Activated T-helper 2 cell treated with anti-CD3 and anti-CD28 coated beads, Interferon-gamma antibody, Interleukin-2, Interleukin-4, amounts not matched to agents 10 μg/mL and 5 μg/mL and 100 μg/mL, durations not matched to agents 14 hours and 24 hours and 36 hours (primary cell): Measurements from ENCODE around the gene THAP2. TPM values are rescaled to one million over a fixed set of nuclear protein-coding genes. Genes with fewer than 3 reads are reported as not detected.
"Not testable (repeated sequence)": the region's sequence is repeated elsewhere in the genome, so short reads cannot be mapped to it uniquely, and the experiment has no call there.

Source experiments
- DNase-seq: peaks from one replicate; pipeline ENCODE4 v3.0.0; 2021; ENCODE audit warnings: low spot score
- H3K27ac Mint-ChIP-seq: one replicate; pipeline ENCODE4 v1.8.0; 2021; ENCODE audit warnings: mixed read lengths
- H3K27me3 Mint-ChIP-seq: one replicate; pipeline ENCODE4 v1.8.0; 2021; ENCODE audit warnings: low read depth, mixed read lengths
- H3K36me3 Mint-ChIP-seq: one replicate; pipeline ENCODE4 v1.8.0; 2021; ENCODE audit warnings: low read depth, mixed read lengths
- H3K4me1 Mint-ChIP-seq: one replicate; pipeline ENCODE4 v1.8.0; 2021; ENCODE audit warnings: low read depth, mixed read lengths
- H3K4me3 Mint-ChIP-seq: one replicate; pipeline ENCODE4 v1.8.0; 2021; ENCODE audit warnings: low read depth, mild to moderate bottlenecking, moderate library complexity, mixed read lengths
- H3K9me3 Mint-ChIP-seq: one replicate; pipeline ENCODE4 v1.8.0; 2021; ENCODE audit warnings: mixed read lengths
- intact Hi-C: fragments of 100-400 bp; cut with micrococcal nuclease; formaldehyde crosslinking; loops from one replicate; pipeline ENCODE4 v1.15.1; 2023
- total RNA-seq: library from RNA; stranded (reverse); gene quantifications from 2 replicates; pipeline ENCODE4 v1.2.3, GENCODE V29; 2022

The THAP2 gene
- total RNA-seq, 1 donor from 2014 or later: 12.1 TPM

DNA sequence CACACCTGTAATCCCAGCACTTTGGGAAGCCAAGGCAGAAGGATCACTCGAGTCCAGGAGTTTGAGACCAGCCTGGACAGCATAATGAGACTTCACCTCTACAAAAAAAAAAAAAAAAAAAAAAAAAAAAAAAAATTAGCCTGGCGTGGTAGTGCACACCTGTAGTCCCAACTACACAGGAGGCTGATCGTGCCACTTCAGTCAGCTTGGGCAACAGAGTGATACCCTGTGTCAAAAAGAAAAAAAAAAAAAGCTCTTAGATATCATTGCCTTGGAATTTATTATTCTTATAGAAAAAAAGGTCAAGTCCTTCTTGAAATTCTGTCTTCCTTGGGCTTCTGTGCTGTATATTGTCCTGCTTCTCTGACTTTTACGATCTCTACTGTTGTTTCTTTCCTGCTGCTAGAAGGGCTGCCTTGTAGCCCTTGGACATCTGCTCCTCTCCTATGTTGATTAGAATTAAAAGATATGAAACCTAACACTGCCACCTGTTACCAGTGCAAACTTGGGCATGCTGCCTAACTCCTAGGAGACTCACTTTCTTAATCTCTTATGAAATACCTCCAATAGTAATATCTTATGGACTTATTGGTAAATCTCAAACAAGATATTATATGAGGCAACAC, 27.5 kb downstream of the THAP2 start:
- Mint-ChIP-seq H3K27me3 (no peaks in the 10 kb centered on the region), H3K9me3 (no peaks in the 10 kb centered on the region), H3K4me1 (peaks cover 13% of the 10 kb centered on the region)

DNA sequence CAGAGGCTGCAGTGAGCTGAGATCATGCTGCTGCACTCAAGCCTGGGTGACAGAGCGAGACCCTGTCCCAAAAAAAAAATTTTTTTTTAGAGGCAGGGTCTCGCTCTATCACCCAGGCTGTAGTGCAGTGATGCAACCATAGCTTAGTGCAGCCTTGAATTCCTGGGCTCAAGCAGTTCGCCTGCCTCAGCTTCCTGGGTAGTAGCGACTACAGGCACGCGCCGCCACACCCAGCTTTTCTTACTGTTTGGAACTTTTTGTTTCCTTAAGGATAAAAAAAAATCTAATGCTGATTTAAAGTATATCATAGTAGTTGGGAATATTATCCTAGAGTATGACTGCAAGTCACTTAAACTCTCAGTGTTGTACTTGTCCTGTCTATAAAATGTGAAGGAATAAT, 29.0 kb downstream of the THAP2 start:
- H3K27me3 Mint-ChIP-seq: no peaks in the 10 kb centered on the region
- intact Hi-C loops: no loop called here
- H3K4me3 Mint-ChIP-seq: no peak overlapping the region

More for the DNA sequence above, 27.5 kb downstream of the THAP2 start:
- DNase-seq: no peak
- intact Hi-C loops: no loop called here
- peaks cover 3% of the 10 kb centered on the region for H3K36me3 Mint-ChIP-seq
- no peak overlapping the region for H3K4me3 Mint-ChIP-seq
- H3K27ac Mint-ChIP-seq: no peak overlapping the region

DNA sequence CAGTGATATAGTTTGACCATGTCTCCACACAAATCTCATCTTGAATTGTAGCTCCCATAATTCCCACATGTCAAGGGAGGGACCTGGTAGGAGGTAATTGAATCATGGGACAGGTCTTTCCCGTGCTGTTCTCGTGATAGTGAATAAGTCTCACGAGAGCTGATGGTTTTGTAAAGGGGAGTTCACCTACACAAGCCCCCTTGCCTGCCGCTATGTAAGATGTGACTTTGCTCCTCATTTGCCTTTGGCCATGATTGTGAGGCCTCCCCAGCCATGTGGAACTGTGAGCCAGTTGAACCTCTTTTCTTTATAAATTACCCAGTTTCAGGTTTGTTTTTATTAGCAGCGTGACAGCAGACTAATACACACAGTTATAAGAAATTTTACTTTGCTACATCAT, 29.6 kb downstream of the THAP2 start:
- DNase-seq, H3K9me3 Mint-ChIP-seq, intact Hi-C loops, H3K27me3 Mint-ChIP-seq, H3K27ac Mint-ChIP-seq, H3K4me3 Mint-ChIP-seq, H3K4me1 Mint-ChIP-seq: not testable (repeated sequence)
- H3K36me3 Mint-ChIP-seq: peaks cover 17% of the 10 kb centered on the region

More for the DNA sequence above, 29.0 kb downstream of the THAP2 start:
- peaks cover 12% of the 10 kb centered on the region for H3K36me3 Mint-ChIP-seq
- no peaks in the 10 kb centered on the region for H3K9me3 Mint-ChIP-seq
- DNase-seq: no peak
- peaks cover 6% of the 10 kb centered on the region for H3K4me1 Mint-ChIP-seq
- H3K27ac Mint-ChIP-seq: no peak overlapping the region

DNA sequence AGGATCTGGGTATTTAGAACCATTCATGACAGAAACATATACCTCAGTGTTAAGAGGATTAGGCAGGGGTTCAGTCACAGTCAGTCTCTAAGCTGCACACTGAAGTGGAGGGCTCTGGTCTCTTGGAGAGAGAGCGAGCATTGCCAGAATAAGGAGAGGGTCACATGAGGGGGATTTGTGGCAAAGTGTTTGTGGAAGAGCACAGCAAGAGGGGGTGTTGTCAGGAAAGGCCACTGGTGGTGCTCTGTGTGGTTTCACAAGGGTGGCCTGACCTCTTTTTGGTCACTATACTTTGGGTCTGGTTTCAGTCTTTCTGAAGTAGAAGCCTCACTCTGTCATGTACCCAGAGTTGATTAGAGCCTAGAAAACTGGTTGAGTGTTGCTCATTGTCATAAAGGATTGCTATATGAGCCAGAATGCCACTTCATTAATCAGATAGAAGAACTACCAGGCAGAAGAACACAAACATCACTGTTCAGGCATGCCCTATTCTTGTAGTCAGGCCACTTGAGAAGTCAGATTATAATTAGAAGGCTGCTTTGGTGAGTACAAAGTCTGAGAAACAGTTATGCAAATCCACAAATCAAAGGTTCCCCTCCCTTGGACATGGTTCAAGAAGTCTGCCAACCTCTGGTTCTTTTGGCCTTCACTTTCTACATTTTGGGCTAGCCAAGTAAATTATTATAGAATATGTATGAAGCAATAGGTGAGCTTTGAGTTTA, 30.2 kb downstream of the THAP2 start:
- Mint-ChIP-seq H3K27ac (no peak overlapping the region), H3K9me3 (no peaks in the 10 kb centered on the region)

DNA sequence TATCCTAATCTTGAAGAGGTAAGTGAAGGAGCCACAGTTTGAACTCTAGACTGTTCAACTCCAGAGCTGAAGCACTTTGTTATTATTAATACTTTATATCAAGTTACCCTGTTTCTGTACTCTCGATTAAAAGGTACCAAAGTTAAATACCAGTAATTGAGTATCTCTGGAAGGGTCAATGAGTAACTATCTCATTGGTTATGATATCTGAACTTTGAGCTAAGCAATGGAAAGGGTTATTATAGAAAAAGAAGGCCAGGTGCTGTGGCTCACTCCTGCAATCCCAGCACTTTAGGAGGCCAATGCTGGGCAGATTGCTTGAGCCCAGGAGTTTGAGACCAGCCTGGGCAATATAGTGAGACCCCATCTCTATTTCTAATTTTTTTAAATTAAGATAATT, 31.7 kb downstream of the THAP2 start:
- Mint-ChIP-seq H3K9me3 (no peaks in the 10 kb centered on the region), H3K27ac (no peak overlapping the region), H3K27me3 (no peaks in the 10 kb centered on the region), H3K4me3 (no peak overlapping the region), H3K36me3 (peaks cover 34% of the 10 kb centered on the region), H3K4me1 (no peaks in the 10 kb centered on the region)
- DNase-seq: no peak
- intact Hi-C loops: no loop called here

More for the DNA sequence above, 30.2 kb downstream of the THAP2 start:
- no peaks in the 10 kb centered on the region for H3K4me1 Mint-ChIP-seq
- peaks cover 23% of the 10 kb centered on the region for H3K36me3 Mint-ChIP-seq
- no peaks in the 10 kb centered on the region for H3K27me3 Mint-ChIP-seq
- H3K4me3 Mint-ChIP-seq: no peak overlapping the region
- intact Hi-C loops: no loop called here
- DNase-seq: no peak

DNA sequence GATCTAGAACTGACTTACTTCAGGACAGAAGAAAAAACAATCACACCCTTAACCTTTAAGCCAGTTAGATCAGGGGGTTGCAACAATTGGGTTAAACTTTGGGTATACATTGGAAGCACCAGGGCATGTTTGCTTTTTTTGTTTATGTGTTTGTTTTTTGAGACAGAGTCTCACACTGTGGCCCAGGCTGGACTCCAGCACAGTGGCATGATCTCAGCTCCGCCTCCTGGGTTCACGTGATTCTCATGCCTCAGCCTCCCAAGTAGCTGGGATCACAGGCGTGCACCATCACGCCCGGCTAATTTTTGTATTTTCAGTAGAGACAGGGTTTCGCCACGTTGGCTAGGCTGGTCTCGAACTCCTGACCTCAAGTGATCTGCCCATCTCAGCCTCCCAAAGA, 38.1 kb downstream of the THAP2 start:
- intact Hi-C loops, H3K27ac Mint-ChIP-seq, H3K4me3 Mint-ChIP-seq, H3K4me1 Mint-ChIP-seq, H3K9me3 Mint-ChIP-seq, H3K27me3 Mint-ChIP-seq, DNase-seq: not testable (repeated sequence)
- H3K36me3 Mint-ChIP-seq: peaks cover 31% of the 10 kb centered on the region

DNA sequence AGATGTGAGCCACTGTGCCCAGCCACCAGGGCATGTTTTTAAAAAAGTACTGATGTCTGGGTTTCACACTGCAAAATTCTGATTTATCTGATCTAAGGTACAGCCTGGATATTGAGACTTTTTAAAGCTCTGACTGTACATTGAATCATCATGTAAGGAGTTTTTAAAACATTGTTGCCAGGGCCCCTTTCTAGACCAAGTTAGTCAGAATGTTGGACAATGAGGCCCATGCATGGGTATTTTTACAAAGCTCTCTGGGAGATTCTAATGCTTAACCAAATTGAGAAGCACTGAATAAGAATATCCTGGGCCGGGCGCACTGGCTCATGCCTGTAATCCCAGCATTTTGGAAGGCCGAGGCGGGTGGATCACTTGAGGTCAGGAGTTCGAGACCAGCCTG, 38.5 kb downstream of the THAP2 start:
- no peak for DNase-seq
- Mint-ChIP-seq H3K36me3 (peaks cover 27% of the 10 kb centered on the region), H3K4me3 (no peak overlapping the region), H3K4me1 (peaks cover 1% of the 10 kb centered on the region), H3K9me3 (no peaks in the 10 kb centered on the region), H3K27ac (no peak overlapping the region), H3K27me3 (no peaks in the 10 kb centered on the region)
- intact Hi-C loops: no loop called here

DNA sequence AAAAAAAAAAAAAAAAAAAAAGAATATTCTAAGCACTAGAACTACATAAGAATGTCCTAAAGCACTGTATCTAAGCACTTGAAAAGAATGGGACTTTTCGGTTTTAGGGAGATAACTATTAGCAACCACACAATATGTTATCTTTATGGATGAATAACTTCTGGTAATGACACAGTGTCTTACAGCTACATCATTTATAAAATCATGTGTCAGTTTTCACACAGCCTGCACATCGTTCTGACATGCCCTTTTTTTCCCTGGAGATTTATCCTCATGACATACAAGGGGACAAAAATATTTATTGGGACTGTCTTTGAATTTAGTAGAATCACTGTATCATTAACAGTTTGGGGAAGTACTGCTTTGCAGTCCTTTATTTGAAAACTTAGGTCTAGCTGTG, 39.1 kb downstream of the THAP2 start:
- no peak overlapping the region for H3K4me3 Mint-ChIP-seq
- no peak for DNase-seq
- intact Hi-C loops: no loop called here
- H3K9me3 Mint-ChIP-seq: no peaks in the 10 kb centered on the region
- H3K4me1 Mint-ChIP-seq: peaks cover 5% of the 10 kb centered on the region
- H3K27ac Mint-ChIP-seq: no peak overlapping the region
- no peaks in the 10 kb centered on the region for H3K27me3 Mint-ChIP-seq
- H3K36me3 Mint-ChIP-seq: peaks cover 21% of the 10 kb centered on the region

DNA sequence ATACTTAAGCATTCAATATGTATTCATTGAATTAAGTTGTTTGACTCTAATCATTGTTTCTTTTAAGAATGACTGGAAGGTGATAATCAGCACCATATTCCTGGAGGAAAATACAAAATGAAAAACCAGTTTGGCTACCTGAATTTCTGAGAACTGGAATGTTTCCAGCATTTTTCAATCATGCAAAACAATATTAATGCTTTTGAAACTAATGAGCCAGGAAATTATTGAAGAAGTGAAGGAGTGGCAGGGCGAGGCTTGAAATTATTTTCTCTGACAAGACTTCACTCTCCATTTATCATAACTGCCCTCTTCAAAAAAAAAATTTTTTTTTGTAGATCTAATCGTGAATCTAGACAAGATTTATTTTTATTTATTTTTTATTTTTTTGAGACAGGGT, 40.8 kb downstream of the THAP2 start:
- peaks cover 5% of the 10 kb centered on the region for H3K36me3 Mint-ChIP-seq
- no peaks in the 10 kb centered on the region for H3K27me3 Mint-ChIP-seq
- no peak overlapping the region for H3K4me3 Mint-ChIP-seq
- no peaks in the 10 kb centered on the region for H3K9me3 Mint-ChIP-seq
- intact Hi-C loops: no loop called here
- H3K4me1 Mint-ChIP-seq: peaks cover 7% of the 10 kb centered on the region
- no peak overlapping the region for H3K27ac Mint-ChIP-seq
- DNase-seq: no peak

DNA sequence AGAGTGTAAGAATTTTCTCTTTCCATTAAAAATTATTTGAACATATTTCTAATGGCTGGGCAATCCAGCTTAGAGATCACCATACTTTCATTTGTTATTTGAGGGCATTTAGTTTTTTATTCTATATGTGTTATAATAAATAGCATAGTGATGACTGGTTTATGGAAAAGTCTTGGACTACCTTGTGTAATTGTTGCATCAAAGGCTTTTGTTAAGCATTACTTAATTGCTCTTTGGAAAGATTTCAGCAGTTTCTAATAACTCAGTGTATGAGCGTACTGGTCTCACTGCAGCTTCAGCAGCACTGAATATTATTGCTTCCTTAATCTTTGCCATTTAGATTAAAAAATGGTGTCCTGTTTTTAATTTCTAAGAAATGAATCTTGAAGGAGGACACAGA, 44.6 kb downstream of the THAP2 start:
- Mint-ChIP-seq H3K4me1 (peaks cover 6% of the 10 kb centered on the region), H3K27ac (no peak overlapping the region)

DNA sequence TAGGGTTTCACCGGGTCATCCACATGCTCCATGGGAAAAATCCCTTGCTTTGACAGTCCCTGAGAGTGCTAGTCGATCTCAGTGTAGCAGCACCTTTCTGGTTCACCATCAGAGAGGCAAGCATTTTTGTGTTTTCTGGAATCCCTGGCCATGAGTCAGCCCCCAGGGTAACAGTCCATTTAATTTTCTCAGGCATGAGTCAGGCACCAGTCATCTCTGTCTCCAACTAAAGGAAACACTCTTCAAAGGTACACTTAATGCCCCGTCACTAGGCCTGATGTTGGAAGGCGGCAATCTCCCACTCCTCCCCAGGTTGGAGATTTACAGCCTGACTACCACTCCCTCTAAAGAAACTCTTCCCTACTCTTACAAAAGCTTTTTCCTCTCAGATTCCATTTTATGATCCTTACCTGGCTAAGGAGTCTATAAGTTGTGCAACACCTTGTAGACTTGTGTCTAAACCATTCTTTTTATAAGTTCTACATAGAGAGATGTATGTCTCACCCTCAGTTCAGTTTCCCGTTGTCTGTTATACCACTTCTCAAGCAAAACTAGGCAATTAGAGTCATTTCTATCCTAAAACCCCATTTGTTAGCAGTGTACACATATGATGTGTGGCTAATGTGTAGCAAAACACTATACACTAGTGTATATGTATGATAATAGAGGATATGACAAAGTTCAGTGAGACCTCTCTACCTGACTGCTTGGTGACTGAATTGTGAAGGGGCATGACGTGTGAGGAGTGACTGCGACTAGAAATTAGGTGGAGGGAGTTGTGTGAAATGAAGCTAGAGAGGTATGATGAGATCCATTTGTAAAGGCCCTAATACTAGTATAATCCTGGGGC, 46.4 kb downstream of the THAP2 start:
- H3K27ac Mint-ChIP-seq: no peak overlapping the region
- no peak for DNase-seq

More for the DNA sequence above, 44.6 kb downstream of the THAP2 start:
- Mint-ChIP-seq H3K36me3 (no peaks in the 10 kb centered on the region), H3K9me3 (peaks cover 20% of the 10 kb centered on the region), H3K4me3 (no peak overlapping the region), H3K27me3 (peaks cover 11% of the 10 kb centered on the region)
- DNase-seq: no peak
- intact Hi-C loops: no loop called here

DNA sequence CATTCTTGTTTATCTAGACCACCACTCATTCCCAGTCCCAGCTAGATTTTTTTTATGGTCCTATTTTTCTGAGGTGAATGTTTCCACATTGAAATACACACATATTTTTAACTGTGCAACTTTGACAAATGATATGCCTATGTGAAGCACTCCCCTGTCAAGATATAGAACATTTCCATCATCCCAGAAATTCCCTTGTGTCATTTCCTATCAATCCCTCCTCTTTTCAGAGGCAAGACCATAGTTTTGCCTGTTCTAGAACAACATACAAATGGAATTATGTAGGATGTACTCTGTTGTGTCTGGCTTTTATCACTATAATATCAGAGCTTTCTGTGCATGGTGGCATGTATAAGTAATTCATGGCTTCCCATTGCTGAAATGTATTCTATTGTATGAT, 54.5 kb downstream of the THAP2 start:
- no peak for DNase-seq
- H3K9me3 Mint-ChIP-seq: peaks cover 8% of the 10 kb centered on the region
- no peaks in the 10 kb centered on the region for H3K4me1 Mint-ChIP-seq
- H3K36me3 Mint-ChIP-seq: no peaks in the 10 kb centered on the region
- H3K27me3 Mint-ChIP-seq: peaks cover 11% of the 10 kb centered on the region
- H3K4me3 Mint-ChIP-seq: no peak overlapping the region
- intact Hi-C loops: no loop called here
- no peak overlapping the region for H3K27ac Mint-ChIP-seq

More for the DNA sequence above, 46.4 kb downstream of the THAP2 start:
- H3K27me3 Mint-ChIP-seq: peaks cover 11% of the 10 kb centered on the region
- H3K4me1 Mint-ChIP-seq: peaks cover 6% of the 10 kb centered on the region
- H3K36me3 Mint-ChIP-seq: no peaks in the 10 kb centered on the region
- no peak overlapping the region for H3K4me3 Mint-ChIP-seq
- H3K9me3 Mint-ChIP-seq: peaks cover 24% of the 10 kb centered on the region
- intact Hi-C loops: no loop called here
